ENCODE results near the gene UQCC5.

UQCC5 gene

DNA sequence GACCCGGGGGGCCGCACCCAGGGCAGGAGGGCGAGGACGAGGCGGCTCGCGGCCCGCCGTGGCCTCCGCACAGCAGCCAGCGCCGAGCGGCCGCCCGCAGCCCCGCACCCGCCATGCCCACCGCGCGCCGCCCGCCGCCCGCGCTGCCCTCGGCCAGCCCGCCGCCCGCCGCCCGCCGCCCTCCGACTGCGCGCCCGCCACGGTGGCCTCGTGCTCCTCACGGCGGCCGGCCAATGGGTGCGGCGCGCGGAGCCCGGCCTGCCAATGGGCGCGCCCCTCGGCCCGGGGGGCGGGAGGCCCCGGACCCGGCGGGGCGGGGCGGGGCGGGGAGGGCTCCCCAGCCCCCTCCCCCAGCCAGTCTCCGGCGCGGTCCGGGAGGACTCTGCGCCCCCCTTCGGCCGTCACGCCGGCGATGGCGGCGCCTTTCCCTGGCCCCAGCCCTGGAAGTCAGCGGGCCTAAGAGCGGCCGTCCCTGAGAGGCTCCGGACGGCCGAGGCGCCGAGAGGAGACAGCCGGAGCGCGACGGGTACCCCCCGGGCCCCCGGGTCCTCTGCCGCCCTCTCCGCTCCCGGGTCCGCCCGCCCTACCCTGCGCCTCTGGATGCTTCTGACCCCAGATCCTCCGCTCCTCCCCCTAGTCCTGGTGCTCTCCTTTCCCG, 2.7 kb upstream of the UQCC5 start, which contains the start of gene NT5DC2:
Gene NT5DC2 (minus strand): TSS at position 235 of the 658 bp plus-strand sequence. CDS start 120 bp downstream, at position 115.
- Histone ChIP-seq H3K9me3 (ENCODE audit: control insufficient read depth, low read length) (no peaks in the 10 kb centered on the region), H3K4me3 (ENCODE audit: low read depth, low read length) (peak within 1 kb of the TSS; percentile 50), H2AFZ (peak within 1 kb of the TSS; percentile 94), H3K9ac (no peak within 1 kb of the TSS), H3K79me2 (peaks cover 11% of the 10 kb centered on the region), H3K36me3 (ENCODE audit: control insufficient read depth, insufficient read depth, low read length) (no peaks in the 10 kb centered on the region), H3K27me3 (ENCODE audit: control insufficient read depth, insufficient read depth, low read length) (no peaks in the 10 kb centered on the region), H3K4me1 (peaks cover 22% of the 10 kb centered on the region), H3K27ac (no peak within 1 kb of the TSS), H3K4me2 (ENCODE audit: low read length) (peak within 1 kb of the TSS; percentile 82)
- TF ChIP-seq CTCF (IDR thresholded peaks at IDR 0.05) = no peak

GRCh38 chr3:52534281-52535183, 1.9 kb upstream of the UQCC5 start:
- Histone ChIP-seq H2AFZ (peak overlapping the region; percentile 94), H3K27ac (no peak overlapping the region), H3K36me3 (ENCODE audit: control insufficient read depth, insufficient read depth, low read length) (no peaks in the 10 kb centered on the region), H3K9ac (no peak overlapping the region), H3K4me1 (peaks cover 28% of the 10 kb centered on the region), H3K9me3 (ENCODE audit: control insufficient read depth, low read length) (no peaks in the 10 kb centered on the region), H3K27me3 (ENCODE audit: control insufficient read depth, insufficient read depth, low read length) (no peaks in the 10 kb centered on the region), H3K4me2 (ENCODE audit: low read length) (peak overlapping the region; percentile 82), H3K79me2 (peaks cover 18% of the 10 kb centered on the region), H3K4me3 (ENCODE audit: low read depth, low read length) (peak overlapping the region; percentile 48)
- TF ChIP-seq CTCF (IDR thresholded peaks at IDR 0.05) = no peak

DNA sequence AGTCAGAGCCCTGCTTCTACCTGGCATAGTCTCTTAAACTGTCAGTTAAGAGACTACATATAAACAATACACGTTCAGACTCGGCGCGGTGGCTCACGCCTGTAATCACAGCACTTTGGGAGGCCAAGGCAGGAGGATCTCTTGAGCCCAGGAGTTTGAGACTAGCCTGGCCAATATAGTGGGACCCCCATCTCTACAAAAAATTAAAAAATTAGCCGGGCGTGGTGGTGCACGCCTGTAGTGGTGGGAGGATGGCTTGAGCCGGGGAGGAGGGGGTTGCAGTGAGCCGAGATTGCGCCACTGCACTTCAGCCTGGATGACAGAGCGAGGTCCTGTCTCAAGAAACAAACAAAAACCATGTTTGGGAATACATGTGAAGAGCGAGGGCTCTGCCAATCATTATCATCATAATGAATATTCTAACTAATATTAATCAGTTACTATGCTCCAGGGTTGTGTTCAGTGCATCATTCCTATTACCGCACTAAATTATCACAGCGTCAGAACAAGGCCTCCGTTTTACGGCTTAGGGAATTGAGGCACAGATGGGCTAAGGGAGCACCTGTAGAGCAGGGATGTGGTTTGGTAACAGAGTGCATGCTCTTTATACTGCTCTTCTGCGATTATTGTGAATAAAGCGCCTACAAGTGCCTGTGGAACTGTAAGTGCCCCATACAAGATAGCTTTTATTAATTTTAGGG, 844 bp upstream of the UQCC5 start:
- Histone ChIP-seq H3K4me1 (peaks cover 26% of the 10 kb centered on the region), H3K9ac (no peak overlapping the region)
- TF ChIP-seq CTCF (IDR thresholded peaks at IDR 0.05) = no peak

GRCh38 chr3:52536112-52536368, 365 bp upstream of the UQCC5 start:
- H3K4me1 ChIP-seq = peaks cover 26% of the 10 kb centered on the region
- peak overlapping the region; percentile 68 for H3K4me2 ChIP-seq (ENCODE audit: low read length)
- H3K79me2 ChIP-seq = peaks cover 19% of the 10 kb centered on the region
- H3K27ac ChIP-seq = no peak overlapping the region
- no peaks in the 10 kb centered on the region for H3K36me3 ChIP-seq (ENCODE audit: control insufficient read depth, insufficient read depth, low read length)
- H3K9me3 ChIP-seq (ENCODE audit: control insufficient read depth, low read length) = no peaks in the 10 kb centered on the region
- peak overlapping the region; percentile 82 for H3K4me3 ChIP-seq (ENCODE audit: low read depth, low read length)
- no peak for TF ChIP-seq CTCF (IDR thresholded peaks at IDR 0.05)
- H2AFZ ChIP-seq = peak overlapping the region; percentile 71
- no peak overlapping the region for H3K9ac ChIP-seq
- no peaks in the 10 kb centered on the region for H3K27me3 ChIP-seq (ENCODE audit: control insufficient read depth, insufficient read depth, low read length)

More for the DNA sequence above, 844 bp upstream of the UQCC5 start:
- no peaks in the 10 kb centered on the region for H3K27me3 ChIP-seq (ENCODE audit: control insufficient read depth, insufficient read depth, low read length)
- peak overlapping the region; percentile 68 for H3K4me2 ChIP-seq (ENCODE audit: low read length)
- no peaks in the 10 kb centered on the region for H3K9me3 ChIP-seq (ENCODE audit: control insufficient read depth, low read length)
- peak overlapping the region; percentile 71 for H2AFZ ChIP-seq
- H3K36me3 ChIP-seq (ENCODE audit: control insufficient read depth, insufficient read depth, low read length) = no peaks in the 10 kb centered on the region
- no peak overlapping the region for H3K27ac ChIP-seq
- peak overlapping the region; percentile 82 for H3K4me3 ChIP-seq (ENCODE audit: low read depth, low read length)
- H3K79me2 ChIP-seq = peaks cover 19% of the 10 kb centered on the region
